K562 (cell line): Measurements from ENCODE around the gene TCF21. TPM values are rescaled to one million over a fixed set of nuclear protein-coding genes. Genes with fewer than 3 reads are reported as not detected.

ENCODE experiments used
- ATAC-seq: fragments of 200-7000 bp; cut with Tn5 transposase; 3 replicates; pipeline ENCODE4 v1.9.1; 2020; ENCODE audit warnings: moderate library complexity
- BruUV-seq: library from RNA; stranded (reverse); fragments of 400-500 nt; replicated peaks from 2 replicates; lab custom pipeline; 2021; lab: Mats Ljungman, UMichigan
- CTCF ChIA-PET: fragments of 300-600 bp; formaldehyde crosslinking; extraction: SDS; loops from one replicate; lab custom pipeline; 2021; ENCODE audit warnings: low intra/inter-chr PET ratio; lab: Yijun Ruan, JAX
- POLR2A ChIA-PET: fragments of 300-600, 350-650 bp; sonication (Branson Sonifier 250); formaldehyde crosslinking; extraction: SDS; loops from one replicate; lab custom pipeline; 2021; ENCODE audit warnings: antibody characterized with exemption, inconsistent platforms; lab: Yijun Ruan, JAX
- DNase-seq, 4 experiments: peaks; one replicate each; pipeline versions ENCODE4 v3.0.0 to v3.0.0-alpha.2; 2011 to 2018; ENCODE audit warnings: low spot score in 3 of 4, mixed read lengths in 3 of 4; ENCODE audit errors: extremely low read depth in 1 of 4
- FAIRE-seq: peaks from 2 replicates; lab custom pipeline; 2011; peaks lifted over from hg19 to GRCh38; lab: Jason Lieb, UNC
- H2AFZ ChIP-seq: 2 replicates; pipeline ENCODE4 v1.6.0; 2011; ENCODE audit warnings: low read depth, low read length, control low read depth, inconsistent platforms
- H3K27ac ChIP-seq: fragments of 200-600 bp; 3 replicates; pipeline ENCODE4 v1.8.0; 2011; ENCODE audit warnings: low read depth, mild to moderate bottlenecking, control low read depth, inconsistent platforms, low read length, moderate library complexity, mixed read lengths; ENCODE audit errors: extremely low read depth
- H3K27me3 ChIP-seq, 2 experiments: fragments of 300-600 bp in 1 of 2; 2 replicates in 1 of 2; 3 replicates in 1 of 2; pipeline versions ENCODE4 v1.6.0 to v1.8.0; 2011; ENCODE audit warnings: inconsistent platforms in 2 of 2, low read length in 2 of 2, mild to moderate bottlenecking in 1 of 2, mixed read lengths in 1 of 2, moderate library complexity in 1 of 2; ENCODE audit not compliant: control insufficient read depth in 2 of 2, insufficient read depth in 2 of 2
- H3K36me3 ChIP-seq: fragments of 300-600 bp; 3 replicates; pipeline ENCODE4 v1.8.0; 2011; ENCODE audit warnings: mild to moderate bottlenecking, low read length, inconsistent platforms; ENCODE audit not compliant: control insufficient read depth, insufficient read depth
- H3K4me1 ChIP-seq, 2 experiments: fragments of 200-600 bp in 1 of 2; replicated peaks in 1 of 2; 2 replicates in 1 of 2; 3 replicates in 1 of 2; pipeline versions ENCODE4 v1.5.1 to v1.8.0; 2011; ENCODE audit warnings: inconsistent platforms in 2 of 2, low read length in 2 of 2, mild to moderate bottlenecking in 1 of 2, mixed read lengths in 1 of 2, moderate library complexity in 1 of 2; ENCODE audit not compliant: control insufficient read depth in 2 of 2, insufficient read depth in 2 of 2
- H3K4me2 ChIP-seq: 2 replicates; pipeline ENCODE4 v1.6.1; 2011; ENCODE audit warnings: low read length, control low read depth, inconsistent platforms, mixed read lengths; ENCODE audit not compliant: insufficient read depth
- H3K4me3 ChIP-seq: fragments of 200-600 bp; sonication (generic), shearing (Covaris generic); 2 replicates; pipeline ENCODE4 v1.5.1; 2016; ENCODE audit warnings: control low read depth, inconsistent platforms
- H3K79me2 ChIP-seq: fragments of 200-600 bp; 3 replicates; pipeline ENCODE4 v1.8.0; 2011; ENCODE audit warnings: low read length, inconsistent platforms; ENCODE audit not compliant: control insufficient read depth, insufficient read depth
- H3K9ac ChIP-seq, 2 experiments: 2 replicates each; pipeline versions ENCODE4 v1.6.0 to v1.6.1; 2011; ENCODE audit warnings: low read depth in 2 of 2, low read length in 2 of 2, control low read depth in 1 of 2, inconsistent platforms in 1 of 2, mild to moderate bottlenecking in 1 of 2, mixed read lengths in 1 of 2; ENCODE audit not compliant: insufficient read depth in 1 of 2
- H3K9me1 ChIP-seq: one replicate; pipeline ENCODE4 v1.6.0; 2011; ENCODE audit warnings: inconsistent platforms, mild to moderate bottlenecking, low read length, moderate library complexity; ENCODE audit not compliant: control insufficient read depth, insufficient read depth
- H3K9me3 ChIP-seq: replicated peaks from 2 replicates; pipeline ENCODE4 v1.5.1; 2011; ENCODE audit warnings: low read depth, low read length, inconsistent platforms; ENCODE audit not compliant: control insufficient read depth, insufficient read depth
- H4K20me1 ChIP-seq: replicated peaks from 2 replicates; pipeline ENCODE4 v1.6.1; 2011; ENCODE audit warnings: low read length, inconsistent platforms, mixed read lengths; ENCODE audit not compliant: control insufficient read depth, insufficient read depth
- BRD4 ChIP-seq: fragments of 200-600 bp; sonication (generic); IDR thresholded peaks from 2 replicates; pipeline ENCODE4 v1.6.1; 2017; ENCODE audit warnings: inconsistent platforms
- E2F5 ChIP-seq: sonication (generic); formaldehyde crosslinking; IDR thresholded peaks from 2 replicates; pipeline ENCODE4 v1.8.0; 2022; ENCODE audit warnings: mild to moderate bottlenecking, missing genetic modification reagents
- EHMT2 ChIP-seq: fragments of 450-650 bp; IDR thresholded peaks from 2 replicates; pipeline ENCODE4 v1.6.1; 2018; ENCODE audit warnings: antibody characterized with exemption
- GTF2F1 ChIP-seq: IDR thresholded peaks from 2 replicates; pipeline ENCODE4 v1.6.1; 2011; ENCODE audit warnings: low read depth, low read length, improper control_type of control experiment
- HDGF ChIP-seq: fragments of 450-650 bp; IDR thresholded peaks from 2 replicates; pipeline ENCODE4 v1.6.1; 2016
- HMG20B ChIP-seq: fragments of 250-450 bp; sonication (Bioruptor Pico); IDR thresholded peaks from 2 replicates; pipeline ENCODE4 v1.5.0; 2021; ENCODE audit warnings: mild to moderate bottlenecking
- L3MBTL2 ChIP-seq: fragments of 450-650 bp; IDR thresholded peaks from 2 replicates; pipeline ENCODE4 v1.6.1; 2016; ENCODE audit warnings: mild to moderate bottlenecking, moderate library complexity
- MEF2A ChIP-seq: IDR thresholded peaks from 2 replicates; pipeline ENCODE4 v1.6.1; 2011; ENCODE audit warnings: low read depth, mild to moderate bottlenecking, low read length, moderate library complexity; ENCODE audit not compliant: control insufficient read depth
- NCOA1 ChIP-seq: fragments of 450-650 bp; IDR thresholded peaks from 2 replicates; pipeline ENCODE4 v1.6.1; 2016; ENCODE audit warnings: low read depth
- U2AF2 ChIP-seq: fragments of 200-400 bp; formaldehyde crosslinking; optimal IDR thresholded peaks from 2 replicates; pipeline ENCODE3; 2017; ENCODE audit warnings: low read depth, mild to moderate bottlenecking, low read length
- ZFP30 ChIP-seq: fragments of 250-450 bp; sonication (Bioruptor Pico); IDR thresholded peaks from 2 replicates; pipeline ENCODE4 v1.8.0; 2022; ENCODE audit warnings: moderate library complexity, mild to moderate bottlenecking, inconsistent platforms, borderline replicate concordance
- ZFX ChIP-seq: sonication (generic); formaldehyde crosslinking; IDR thresholded peaks from 2 replicates; pipeline ENCODE4 v1.8.0; 2022; ENCODE audit warnings: mild to moderate bottlenecking, missing genetic modification reagents, moderate library complexity
- ZNF717 ChIP-seq: fragments of 250-450 bp; sonication (Bioruptor Pico); IDR thresholded peaks from 2 replicates; pipeline ENCODE4 v1.5.0; 2021
- WGBS: fragments of 100-300 bp; shearing (Covaris generic); methylation state at CpG from one replicate; pipeline ENCODE4 v1.1.6; 2016; ENCODE audit warnings: low coverage, mixed read lengths; ENCODE audit not compliant: insufficient coverage; ENCODE audit errors: missing lambda C conversion rate; 5-methylcytosine and 5-hydroxymethylcytosine counted together
- in situ Hi-C: fragments of 300-500 bp; cut with MboI; formaldehyde crosslinking; loops from 4 replicates; pipeline ENCODE4 v1.15.0; 2018; ENCODE audit warnings: inconsistent platforms, mixed read lengths
- intact Hi-C: fragments of 100-400 bp; cut with micrococcal nuclease; formaldehyde crosslinking; loops from 2 replicates; pipeline ENCODE4 v1.14.2; 2022
- polyA plus RNA-seq, 8 experiments: library from polyadenylated mRNA; depleted of rRNA in 4 of 8; stranded (reverse) in 5 of 8; unstranded in 3 of 8; fragments of >200 nt; fragmentation: Nextera tagmentation in 2 of 8; fragmentation: Illumina TruSeq in 1 of 8; extraction: Ambion mirVana in 2 of 8; extraction: Trizol in 1 of 8; gene quantifications; 2 replicates each; pipeline versions ENCODE4 v1.2.1 to v1.2.3, GENCODE V29; 2011 to 2014; ENCODE audit warnings: inconsistent platforms in 1 of 8, missing spikeins in 1 of 8
- total RNA-seq, 7 experiments: library from RNA; depleted of rRNA in 6 of 7; stranded (reverse); fragments of >200 nt in 6 of 7; fragmentation: Illumina TruSeq in 2 of 7; extraction: Trizol in 2 of 7; gene quantifications; 2 replicates each; pipeline versions ENCODE4 v1.2.1 to v1.2.3, GENCODE V29; 2011 to 2021; ENCODE audit warnings: low replicate concordance in 1 of 7
- TF ChIP-seq, protein P1 (sequence below): sonication (generic); formaldehyde crosslinking; IDR thresholded peaks from 2 replicates; pipeline ENCODE4 v1.8.0; 2022; ENCODE audit warnings: missing genetic modification reagents, mild to moderate bottlenecking, borderline replicate concordance
- TF ChIP-seq, protein P2 (sequence below): sonication (generic); formaldehyde crosslinking; IDR thresholded peaks from 2 replicates; pipeline ENCODE4 v1.8.0; 2023; ENCODE audit warnings: missing genetic modification reagents, mild to moderate bottlenecking, borderline replicate concordance

Gene TCF21
- total and polyA plus RNA-seq, 9 of the 15 experiments (the other 6 are each of a cell fraction or from before 2014, with no cell fraction given): not detected

DNA sequence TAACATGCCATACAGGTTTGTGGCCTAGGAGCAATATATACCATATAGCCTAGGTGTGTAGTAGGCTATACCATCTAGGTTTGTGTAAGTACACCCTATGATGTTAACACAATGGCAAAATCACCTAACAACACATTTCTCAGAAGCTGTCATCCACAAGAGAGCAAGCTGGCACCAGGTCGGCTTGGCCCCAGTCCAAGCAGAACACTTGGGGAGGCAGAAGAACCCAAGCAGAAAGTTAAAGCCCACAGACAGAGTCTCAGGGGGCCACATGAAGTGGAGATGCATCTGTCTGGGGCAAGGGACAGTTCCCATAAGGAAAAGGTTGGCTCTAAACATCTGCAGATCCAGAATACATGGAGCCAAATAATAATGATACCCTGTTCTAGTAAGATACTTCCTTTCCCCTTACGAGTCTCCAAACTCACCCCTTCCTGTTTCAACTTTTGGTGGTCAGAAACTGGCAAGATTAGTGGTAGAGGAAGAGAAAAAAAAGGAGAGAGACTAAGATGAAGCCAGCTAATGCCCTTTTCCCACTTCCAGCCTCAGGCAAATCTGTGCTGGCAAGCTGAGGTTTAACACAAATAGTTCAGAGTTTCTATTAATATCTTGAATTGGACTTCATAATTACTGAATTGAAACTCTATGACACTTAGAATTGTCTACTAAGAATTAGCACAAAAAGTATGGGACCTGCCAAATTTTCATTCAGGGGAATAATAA lies 29.5 kb downstream of the TCF21 start (continued):
- TF ChIP-seq E2F5 (CRISPR knock-in tag): no peak
- TF ChIP-seq, protein P1, sequence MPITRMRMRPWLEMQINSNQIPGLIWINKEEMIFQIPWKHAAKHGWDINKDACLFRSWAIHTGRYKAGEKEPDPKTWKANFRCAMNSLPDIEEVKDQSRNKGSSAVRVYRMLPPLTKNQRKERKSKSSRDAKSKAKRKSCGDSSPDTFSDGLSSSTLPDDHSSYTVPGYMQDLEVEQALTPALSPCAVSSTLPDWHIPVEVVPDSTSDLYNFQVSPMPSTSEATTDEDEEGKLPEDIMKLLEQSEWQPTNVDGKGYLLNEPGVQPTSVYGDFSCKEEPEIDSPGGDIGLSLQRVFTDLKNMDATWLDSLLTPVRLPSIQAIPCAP (CRISPR knock-in tag): no peak
- TF ChIP-seq, all 486 proteins: peak for 0

DNA sequence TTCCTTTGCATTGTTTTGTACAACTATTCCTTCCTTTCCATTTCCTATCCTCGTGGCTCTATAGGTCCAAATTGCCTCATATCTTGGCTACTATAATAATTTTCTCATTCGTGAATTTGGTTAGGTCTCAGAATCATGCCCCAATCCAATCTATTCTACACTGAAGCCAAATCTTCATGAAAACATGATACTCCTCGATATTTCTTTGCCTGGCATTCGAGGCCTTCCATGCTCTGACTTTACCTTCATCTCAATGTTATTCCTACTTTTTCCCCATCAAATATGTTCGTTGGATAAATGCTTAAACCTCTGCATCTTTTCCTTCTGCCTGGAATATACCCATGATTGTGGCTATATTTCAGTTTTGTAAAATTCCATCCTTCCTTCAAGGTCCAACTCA lies 30.4 kb downstream of the TCF21 start:
- Histone ChIP-seq H3K4me1 (no peaks in the 10 kb centered on the region), H3K27me3 (no peaks in the 10 kb centered on the region; a peak in 1 of 5 replicates), H2AFZ (no peak overlapping the region), H3K4me3 (no peak overlapping the region), H3K27ac (no peak overlapping the region), H3K9ac (no peak overlapping the region), H4K20me1 (no peaks in the 10 kb centered on the region), H3K4me2 (no peak overlapping the region), H3K9me1 (no peaks in the 10 kb centered on the region), H3K9me3 (no peaks in the 10 kb centered on the region), H3K36me3 (no peaks in the 10 kb centered on the region), H3K79me2 (no peaks in the 10 kb centered on the region)
- intact Hi-C loops: loop anchor here (10.0 kb wide), 3 partner anchors 735 to 1395 kb away; no protein-coding TSS in a partner anchor
- no peak for ATAC-seq
- FAIRE-seq: no peak
- no peak for DNase-seq
- POLR2A ChIA-PET: no interaction called here
- WGBS: 0% methylated on average over 5 of the region's 5 CpGs
- no TSS peak for BruUV-seq
- in situ Hi-C loops: loop anchor here (25.0 kb wide), 2 partner anchors 957 to 1082 kb away; no protein-coding TSS in a partner anchor
- CTCF ChIA-PET: no interaction called here
- TF ChIP-seq NCOA1 (no peak), ZNF717 (CRISPR knock-in tag) (no peak), HDGF (no peak), ZFX (CRISPR knock-in tag) (no peak), EHMT2 (no peak), HMG20B (CRISPR knock-in tag) (no peak), GTF2F1 (no peak), BRD4 (no peak), U2AF2 (no peak), ZFP30 (CRISPR knock-in tag) (no peak), L3MBTL2 (no peak), MEF2A (no peak)
- TF ChIP-seq, protein P2, sequence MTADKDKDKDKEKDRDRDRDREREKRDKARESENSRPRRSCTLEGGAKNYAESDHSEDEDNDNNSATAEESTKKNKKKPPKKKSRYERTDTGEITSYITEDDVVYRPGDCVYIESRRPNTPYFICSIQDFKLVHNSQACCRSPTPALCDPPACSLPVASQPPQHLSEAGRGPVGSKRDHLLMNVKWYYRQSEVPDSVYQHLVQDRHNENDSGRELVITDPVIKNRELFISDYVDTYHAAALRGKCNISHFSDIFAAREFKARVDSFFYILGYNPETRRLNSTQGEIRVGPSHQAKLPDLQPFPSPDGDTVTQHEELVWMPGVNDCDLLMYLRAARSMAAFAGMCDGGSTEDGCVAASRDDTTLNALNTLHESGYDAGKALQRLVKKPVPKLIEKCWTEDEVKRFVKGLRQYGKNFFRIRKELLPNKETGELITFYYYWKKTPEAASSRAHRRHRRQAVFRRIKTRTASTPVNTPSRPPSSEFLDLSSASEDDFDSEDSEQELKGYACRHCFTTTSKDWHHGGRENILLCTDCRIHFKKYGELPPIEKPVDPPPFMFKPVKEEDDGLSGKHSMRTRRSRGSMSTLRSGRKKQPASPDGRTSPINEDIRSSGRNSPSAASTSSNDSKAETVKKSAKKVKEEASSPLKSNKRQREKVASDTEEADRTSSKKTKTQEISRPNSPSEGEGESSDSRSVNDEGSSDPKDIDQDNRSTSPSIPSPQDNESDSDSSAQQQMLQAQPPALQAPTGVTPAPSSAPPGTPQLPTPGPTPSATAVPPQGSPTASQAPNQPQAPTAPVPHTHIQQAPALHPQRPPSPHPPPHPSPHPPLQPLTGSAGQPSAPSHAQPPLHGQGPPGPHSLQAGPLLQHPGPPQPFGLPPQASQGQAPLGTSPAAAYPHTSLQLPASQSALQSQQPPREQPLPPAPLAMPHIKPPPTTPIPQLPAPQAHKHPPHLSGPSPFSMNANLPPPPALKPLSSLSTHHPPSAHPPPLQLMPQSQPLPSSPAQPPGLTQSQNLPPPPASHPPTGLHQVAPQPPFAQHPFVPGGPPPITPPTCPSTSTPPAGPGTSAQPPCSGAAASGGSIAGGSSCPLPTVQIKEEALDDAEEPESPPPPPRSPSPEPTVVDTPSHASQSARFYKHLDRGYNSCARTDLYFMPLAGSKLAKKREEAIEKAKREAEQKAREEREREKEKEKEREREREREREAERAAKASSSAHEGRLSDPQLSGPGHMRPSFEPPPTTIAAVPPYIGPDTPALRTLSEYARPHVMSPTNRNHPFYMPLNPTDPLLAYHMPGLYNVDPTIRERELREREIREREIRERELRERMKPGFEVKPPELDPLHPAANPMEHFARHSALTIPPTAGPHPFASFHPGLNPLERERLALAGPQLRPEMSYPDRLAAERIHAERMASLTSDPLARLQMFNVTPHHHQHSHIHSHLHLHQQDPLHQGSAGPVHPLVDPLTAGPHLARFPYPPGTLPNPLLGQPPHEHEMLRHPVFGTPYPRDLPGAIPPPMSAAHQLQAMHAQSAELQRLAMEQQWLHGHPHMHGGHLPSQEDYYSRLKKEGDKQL (CRISPR knock-in tag): no peak
